K562 (cell line): ENCODE data around the gene ATXN7. TPM values are rescaled to one million over a fixed set of nuclear protein-coding genes. Genes with fewer than 3 reads are reported as not detected.

Source experiments
- ATAC-seq: fragments of 200-7000 bp; cut with Tn5 transposase; 3 replicates; pipeline ENCODE4 v1.9.1; 2020; ENCODE audit warnings: moderate library complexity
- BruUV-seq: library from RNA; stranded (reverse); fragments of 400-500 nt; replicated peaks from 2 replicates; lab custom pipeline; 2021; lab: Mats Ljungman, UMichigan
- CTCF ChIA-PET: fragments of 300-600 bp; formaldehyde crosslinking; extraction: SDS; loops from one replicate; lab custom pipeline; 2021; ENCODE audit warnings: low intra/inter-chr PET ratio; lab: Yijun Ruan, JAX
- POLR2A ChIA-PET: fragments of 300-600, 350-650 bp; sonication (Branson Sonifier 250); formaldehyde crosslinking; extraction: SDS; loops from one replicate; lab custom pipeline; 2021; ENCODE audit warnings: antibody characterized with exemption, inconsistent platforms; lab: Yijun Ruan, JAX
- DNase-seq, 4 experiments: peaks; one replicate each; pipeline versions ENCODE4 v3.0.0 to v3.0.0-alpha.2; 2011 to 2018; ENCODE audit warnings: low spot score in 3 of 4, mixed read lengths in 3 of 4; ENCODE audit errors: extremely low read depth in 1 of 4
- FAIRE-seq: peaks from 2 replicates; lab custom pipeline; 2011; peaks lifted over from hg19 to GRCh38; lab: Jason Lieb, UNC
- H2AFZ ChIP-seq: 2 replicates; pipeline ENCODE4 v1.6.0; 2011; ENCODE audit warnings: low read depth, low read length, control low read depth, inconsistent platforms
- H3K27ac ChIP-seq: fragments of 200-600 bp; 3 replicates; pipeline ENCODE4 v1.8.0; 2011; ENCODE audit warnings: low read depth, mild to moderate bottlenecking, control low read depth, inconsistent platforms, low read length, moderate library complexity, mixed read lengths; ENCODE audit errors: extremely low read depth
- H3K27me3 ChIP-seq, 2 experiments: fragments of 300-600 bp in 1 of 2; 2 replicates in 1 of 2; 3 replicates in 1 of 2; pipeline versions ENCODE4 v1.6.0 to v1.8.0; 2011; ENCODE audit warnings: inconsistent platforms in 2 of 2, low read length in 2 of 2, mild to moderate bottlenecking in 1 of 2, mixed read lengths in 1 of 2, moderate library complexity in 1 of 2; ENCODE audit not compliant: control insufficient read depth in 2 of 2, insufficient read depth in 2 of 2
- H3K36me3 ChIP-seq: fragments of 300-600 bp; 3 replicates; pipeline ENCODE4 v1.8.0; 2011; ENCODE audit warnings: mild to moderate bottlenecking, low read length, inconsistent platforms; ENCODE audit not compliant: control insufficient read depth, insufficient read depth
- H3K4me1 ChIP-seq, 2 experiments: fragments of 200-600 bp in 1 of 2; replicated peaks in 1 of 2; 2 replicates in 1 of 2; 3 replicates in 1 of 2; pipeline versions ENCODE4 v1.5.1 to v1.8.0; 2011; ENCODE audit warnings: inconsistent platforms in 2 of 2, low read length in 2 of 2, mild to moderate bottlenecking in 1 of 2, mixed read lengths in 1 of 2, moderate library complexity in 1 of 2; ENCODE audit not compliant: control insufficient read depth in 2 of 2, insufficient read depth in 2 of 2
- H3K4me2 ChIP-seq: 2 replicates; pipeline ENCODE4 v1.6.1; 2011; ENCODE audit warnings: low read length, control low read depth, inconsistent platforms, mixed read lengths; ENCODE audit not compliant: insufficient read depth
- H3K4me3 ChIP-seq: fragments of 200-600 bp; sonication (generic), shearing (Covaris generic); 2 replicates; pipeline ENCODE4 v1.5.1; 2016; ENCODE audit warnings: control low read depth, inconsistent platforms
- H3K79me2 ChIP-seq: fragments of 200-600 bp; 3 replicates; pipeline ENCODE4 v1.8.0; 2011; ENCODE audit warnings: low read length, inconsistent platforms; ENCODE audit not compliant: control insufficient read depth, insufficient read depth
- H3K9ac ChIP-seq, 2 experiments: 2 replicates each; pipeline versions ENCODE4 v1.6.0 to v1.6.1; 2011; ENCODE audit warnings: low read depth in 2 of 2, low read length in 2 of 2, control low read depth in 1 of 2, inconsistent platforms in 1 of 2, mild to moderate bottlenecking in 1 of 2, mixed read lengths in 1 of 2; ENCODE audit not compliant: insufficient read depth in 1 of 2
- H3K9me1 ChIP-seq: one replicate; pipeline ENCODE4 v1.6.0; 2011; ENCODE audit warnings: inconsistent platforms, mild to moderate bottlenecking, low read length, moderate library complexity; ENCODE audit not compliant: control insufficient read depth, insufficient read depth
- H3K9me3 ChIP-seq: replicated peaks from 2 replicates; pipeline ENCODE4 v1.5.1; 2011; ENCODE audit warnings: low read depth, low read length, inconsistent platforms; ENCODE audit not compliant: control insufficient read depth, insufficient read depth
- H4K20me1 ChIP-seq: replicated peaks from 2 replicates; pipeline ENCODE4 v1.6.1; 2011; ENCODE audit warnings: low read length, inconsistent platforms, mixed read lengths; ENCODE audit not compliant: control insufficient read depth, insufficient read depth
- CREB1 ChIP-seq, 2 experiments: sonication (generic) in 1 of 2; formaldehyde crosslinking in 1 of 2; IDR thresholded peaks; 2 replicates each; pipeline versions ENCODE4 v1.6.1 to v1.8.0; 2012 to 2022; ENCODE audit warnings: inconsistent platforms in 1 of 2, mild to moderate bottlenecking in 1 of 2, missing genetic modification reagents in 1 of 2, moderate library complexity in 1 of 2
- DEAF1 ChIP-seq: fragments of 450-650 bp; formaldehyde crosslinking; IDR thresholded peaks from 2 replicates; pipeline ENCODE4 v1.4.0; 2020; ENCODE audit warnings: mild to moderate bottlenecking, moderate library complexity
- E2F8 ChIP-seq: fragments of 450-650 bp; IDR thresholded peaks from 2 replicates; pipeline ENCODE4 v1.7.1; 2018; ENCODE audit warnings: mild to moderate bottlenecking, low read depth; ENCODE audit not compliant: partially characterized antibody
- EP300 ChIP-seq: IDR thresholded peaks from 2 replicates; pipeline ENCODE4 v1.6.1; 2012; ENCODE audit warnings: low read length, improper control_type of control experiment
- HMG20B ChIP-seq: fragments of 250-450 bp; sonication (Bioruptor Pico); IDR thresholded peaks from 2 replicates; pipeline ENCODE4 v1.5.0; 2021; ENCODE audit warnings: mild to moderate bottlenecking
- HSF4 ChIP-seq: fragments of 250-450 bp; sonication (Bioruptor Pico); IDR thresholded peaks from 2 replicates; pipeline ENCODE4 v2.1.2; 2022; ENCODE audit warnings: mild to moderate bottlenecking, moderate library complexity, borderline replicate concordance
- IRF2 ChIP-seq: sonication (generic); formaldehyde crosslinking; IDR thresholded peaks from 2 replicates; pipeline ENCODE4 v1.8.1; 2022; ENCODE audit warnings: mild to moderate bottlenecking, missing genetic modification reagents
- NFRKB ChIP-seq: fragments of 450-650 bp; IDR thresholded peaks from 2 replicates; pipeline ENCODE4 v1.6.1; 2016; ENCODE audit warnings: low read depth
- NR2C2 ChIP-seq, 2 experiments: fragments of 200-800 bp in 1 of 2; sonication (Bioruptor generic) in 1 of 2; sonication (generic) in 1 of 2; formaldehyde crosslinking in 1 of 2; IDR thresholded peaks; 2 replicates each; pipeline versions ENCODE4 v1.6.1 to v1.8.0; 2016 to 2022; ENCODE audit warnings: mild to moderate bottlenecking in 1 of 2, missing compliant biosample characterization in 1 of 2, missing genetic modification characterization in 1 of 2, missing genetic modification reagents in 1 of 2
- POLR2G ChIP-seq: fragments of 200-400 bp; formaldehyde crosslinking; IDR thresholded peaks from 2 replicates; pipeline ENCODE4 v1.6.1; 2017; ENCODE audit warnings: low read depth, mild to moderate bottlenecking, antibody characterized with exemption, low read length, moderate library complexity
- SIN3A ChIP-seq, 2 experiments: fragments of 150-350 bp in 1 of 2; IDR thresholded peaks; 2 replicates each; pipeline ENCODE4 v1.6.1; 2011 to 2016; ENCODE audit warnings: borderline replicate concordance in 2 of 2, low read depth in 2 of 2, low read length in 2 of 2, mild to moderate bottlenecking in 2 of 2, moderate library complexity in 2 of 2; ENCODE audit not compliant: control insufficient read depth in 1 of 2
- SMARCE1 ChIP-seq: fragments of 450-650 bp; IDR thresholded peaks from 2 replicates; pipeline ENCODE4 v1.7.1; 2016; ENCODE audit warnings: mild to moderate bottlenecking
- TFE3 ChIP-seq: fragments of 450-650 bp; formaldehyde crosslinking; IDR thresholded peaks from 2 replicates; pipeline ENCODE4 v1.4.0; 2020; ENCODE audit warnings: mild to moderate bottlenecking, mixed read lengths
- ZKSCAN3 ChIP-seq: fragments of 250-450 bp; sonication (Bioruptor Pico); IDR thresholded peaks from 2 replicates; pipeline ENCODE4 v1.4.0; 2020
- ZNF174 ChIP-seq: fragments of 250-450 bp; sonication (Bioruptor Pico); IDR thresholded peaks from 2 replicates; pipeline ENCODE4 v1.4.0; 2020; ENCODE audit warnings: mild to moderate bottlenecking
- ZNF766 ChIP-seq: fragments of 200-800 bp; sonication (Bioruptor generic); conservative IDR thresholded peaks from 2 replicates; pipeline ENCODE4 v1.6.1; 2016; ENCODE audit warnings: missing genetic modification characterization, missing compliant biosample characterization
- ZNF77 ChIP-seq: fragments of 250-450 bp; sonication (Bioruptor Pico); IDR thresholded peaks from 2 replicates; pipeline ENCODE4 v1.5.0; 2020
- WGBS: fragments of 100-300 bp; shearing (Covaris generic); methylation state at CpG from one replicate; pipeline ENCODE4 v1.1.6; 2016; ENCODE audit warnings: low coverage, mixed read lengths; ENCODE audit not compliant: insufficient coverage; ENCODE audit errors: missing lambda C conversion rate; 5-methylcytosine and 5-hydroxymethylcytosine counted together
- in situ Hi-C: fragments of 300-500 bp; cut with MboI; formaldehyde crosslinking; loops from 4 replicates; pipeline ENCODE4 v1.15.0; 2018; ENCODE audit warnings: inconsistent platforms, mixed read lengths
- intact Hi-C: fragments of 100-400 bp; cut with micrococcal nuclease; formaldehyde crosslinking; loops from 2 replicates; pipeline ENCODE4 v1.14.2; 2022
- polyA plus RNA-seq, 8 experiments: library from polyadenylated mRNA; depleted of rRNA in 4 of 8; stranded (reverse) in 5 of 8; unstranded in 3 of 8; fragments of >200 nt; fragmentation: Nextera tagmentation in 2 of 8; fragmentation: Illumina TruSeq in 1 of 8; extraction: Ambion mirVana in 2 of 8; extraction: Trizol in 1 of 8; gene quantifications; 2 replicates each; pipeline versions ENCODE4 v1.2.1 to v1.2.3, GENCODE V29; 2011 to 2014; ENCODE audit warnings: inconsistent platforms in 1 of 8, missing spikeins in 1 of 8
- total RNA-seq, 7 experiments: library from RNA; depleted of rRNA in 6 of 7; stranded (reverse); fragments of >200 nt in 6 of 7; fragmentation: Illumina TruSeq in 2 of 7; extraction: Trizol in 2 of 7; gene quantifications; 2 replicates each; pipeline versions ENCODE4 v1.2.1 to v1.2.3, GENCODE V29; 2011 to 2021; ENCODE audit warnings: low replicate concordance in 1 of 7

Gene ATXN7
- total and polyA plus RNA-seq, 9 of the 15 experiments (the other 6 are each of a cell fraction or from before 2014, with no cell fraction given) = 0.41 to 9.2 (median 6.7) TPM

GRCh38 chr3:63963496-63963895, 99.8 kb downstream of the ATXN7 start:
- Histone ChIP-seq H3K9ac (no peak overlapping the region), H3K36me3 (0 out of 3 replicates have a peak, but pooled peaks cover 8% of the 10 kb centered on the region), H4K20me1 (no peaks in the 10 kb centered on the region), H3K4me3 (no peak overlapping the region), H3K4me2 (no peak overlapping the region), H3K27ac (no peak overlapping the region), H3K4me1 (peaks cover 9 to 20% of the 10 kb centered on the region in 2 experiments; a peak in 4 of 5 replicates), H3K9me1 (peaks cover 3% of the 10 kb centered on the region), H3K9me3 (no peaks in the 10 kb centered on the region), H2AFZ (no peak overlapping the region), H3K27me3 (no peaks in the 10 kb centered on the region), H3K79me2 (peaks cover 32% of the 10 kb centered on the region)
- no peak for FAIRE-seq
- ChIA-PET POLR2A (no interaction called here), CTCF (no interaction called here)
- BruUV-seq = no TSS peak
- intact Hi-C loops (loop anchor here (2.0 to 10.0 kb wide), 2 partner anchors 29 to 99 kb away; partner anchors contain the start of genes ATXN7 and THOC7), in situ Hi-C loops (no loop called here)
- TF ChIP-seq POLR2G (no peak), ZNF766 (CRISPR knock-in tag) (no peak), EP300 (no peak), SMARCE1 (no peak), E2F8 (no peak), HMG20B (CRISPR knock-in tag) (no peak), ZNF77 (CRISPR knock-in tag) (no peak), SIN3A (IDR thresholded peaks at IDR 0.05; ENCODE audit: borderline replicate concordance in 2 of 2, control insufficient read depth in 1 of 2, low read depth in 2 of 2, low read length in 2 of 2) (no peak), ZKSCAN3 (CRISPR knock-in tag) (no peak), NR2C2 (CRISPR knock-in tag; IDR thresholded peaks at IDR 0.05) (no peak), NR2C2 (tag; IDR thresholded peaks at IDR 0.05) (no peak), HSF4 (CRISPR knock-in tag) (no peak), TFE3 (CRISPR knock-in tag) (no peak), ZNF174 (CRISPR knock-in tag) (no peak), CREB1 (IDR thresholded peaks at IDR 0.05) (no peak), CREB1 (CRISPR knock-in tag; IDR thresholded peaks at IDR 0.05) (no peak), DEAF1 (CRISPR knock-in tag) (no peak), IRF2 (CRISPR knock-in tag) (no peak), NFRKB (no peak)
- 83% methylated on average over 1 of the region's 1 CpG for WGBS
- no peak for ATAC-seq
- no peak for DNase-seq
